GM13977 (cell line): ENCODE measurements around the gene FAR1.

Source experiments
- DNase-seq: peaks from one replicate; pipeline ENCODE4 v3.0.0; 2012; ENCODE audit warnings: low spot score
- CTCF ChIP-seq: IDR thresholded peaks from 2 replicates; pipeline ENCODE4 v1.5.1; 2012; ENCODE audit warnings: mild to moderate bottlenecking, control low read depth; ENCODE audit not compliant: insufficient read depth; ENCODE audit errors: extremely low read depth, missing control alignments
- in situ Hi-C: fragments of 300-500 bp; cut with MboI; formaldehyde crosslinking; loops from one replicate; pipeline ENCODE4 v1.12.0; 2022; ENCODE audit warnings: low sequenced_read_pairs, low pct_unique_long_range_greater_than_20kb, mixed read lengths, inconsistent platforms; ENCODE audit not compliant: unreplicated experiment

FAR1 gene

GRCh38 chr11:13663631-13664071, 4.8 kb upstream of the FAR1 start:
- TF ChIP-seq CTCF: no peak
- in situ Hi-C loops: no loop called here
- DNase-seq: no peak

GRCh38 chr11:13664351-13664750, 4.1 kb upstream of the FAR1 start:
- no peak for TF ChIP-seq CTCF
- DNase-seq: no peak
- in situ Hi-C loops: no loop called here

- no peak for DNase-seq
- in situ Hi-C loops: no loop called here
- TF ChIP-seq CTCF: no peak
These were observed 1.8 kb upstream of the FAR1 start for GRCh38 chr11:13666708-13667107.

GRCh38 chr11:13667245-13667644, 1.2 kb upstream of the FAR1 start:
- in situ Hi-C loops: no loop called here
- no peak for TF ChIP-seq CTCF
- peak; percentile 25 for DNase-seq

GRCh38 chr11:13667795-13668101, 720 bp upstream of the FAR1 start:
- DNase-seq: no peak
- in situ Hi-C loops: no loop called here
- TF ChIP-seq CTCF: no peak

- TF ChIP-seq CTCF: no peak
- in situ Hi-C loops: no loop called here
- DNase-seq: peak; percentile 41
These were observed 571 bp downstream of the FAR1 start for GRCh38 chr11:13668957-13669521.
